Activated T-helper 1 cell treated with anti-CD3 and anti-CD28 coated beads, Interleukin-12 subunit alpha, Interleukin-12 subunit beta, Interleukin-2, Interleukin-4 antibody, amounts not matched to agents 30 ng/mL and 10 ng/mL and 1 ng/mL, durations not matched to agents 14 hours and 24 hours and 36 hours (primary cell): ENCODE measurements around the gene SGCG. TPM values are rescaled to one million over a fixed set of nuclear protein-coding genes. Genes with fewer than 3 reads are reported as not detected.
A peak's percentile ranks its signal among the peaks of the same experiment; 100 is the strongest.
"Not testable (repeated sequence)": the region's sequence is repeated elsewhere in the genome, so short reads cannot be mapped to it uniquely, and the experiment has no call there.

ENCODE experiments used
- DNase-seq: peaks from one replicate; pipeline ENCODE4 v3.0.0; 2021; ENCODE audit warnings: low spot score
- H3K27ac Mint-ChIP-seq: one replicate; pipeline ENCODE4 v1.8.0; 2021; ENCODE audit warnings: mild to moderate bottlenecking, mixed read lengths
- H3K27me3 Mint-ChIP-seq: one replicate; pipeline ENCODE4 v1.8.0; 2022; ENCODE audit warnings: mild to moderate bottlenecking, moderate library complexity, mixed read lengths; ENCODE audit not compliant: insufficient read depth
- H3K36me3 Mint-ChIP-seq: one replicate; pipeline ENCODE4 v1.8.0; 2021; ENCODE audit warnings: low read depth, mixed read lengths
- H3K4me1 Mint-ChIP-seq: one replicate; pipeline ENCODE4 v1.8.0; 2021; ENCODE audit warnings: low read depth, mixed read lengths
- H3K4me3 Mint-ChIP-seq: one replicate; pipeline ENCODE4 v1.8.0; 2021; ENCODE audit warnings: mild to moderate bottlenecking, moderate library complexity, mixed read lengths
- H3K9me3 Mint-ChIP-seq: one replicate; pipeline ENCODE4 v1.8.0; 2021; ENCODE audit warnings: mixed read lengths
- intact Hi-C: fragments of 100-400 bp; cut with micrococcal nuclease; formaldehyde crosslinking; loops from one replicate; pipeline ENCODE4 v1.15.1; 2024
- total RNA-seq: library from RNA; stranded (reverse); gene quantifications from 2 replicates; pipeline ENCODE4 v1.2.3, GENCODE V29; 2022

SGCG gene
- total RNA-seq, 1 donor from 2014 or later = not detected

DNA sequence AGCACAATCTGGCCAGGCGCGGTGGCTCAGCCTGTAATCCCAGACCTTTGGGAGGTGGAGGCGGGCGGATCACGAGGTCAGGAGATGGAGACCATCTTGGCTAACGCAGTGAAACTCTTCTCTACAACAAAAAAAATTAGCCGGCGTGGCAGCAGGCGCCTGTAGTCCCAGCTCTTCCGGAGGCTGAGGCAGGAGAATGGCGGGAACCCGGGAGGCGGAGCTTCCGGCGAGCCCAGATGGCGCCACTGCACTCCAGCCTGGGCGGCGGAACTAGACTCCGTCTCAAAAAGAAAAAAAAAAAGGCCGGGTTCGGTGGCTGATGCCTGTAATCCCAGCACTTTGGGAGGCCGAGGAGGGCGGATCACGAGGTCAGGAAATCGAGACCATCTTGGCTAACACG is 67.6 kb downstream of the SGCG start:
- H3K9me3 Mint-ChIP-seq, H3K4me1 Mint-ChIP-seq, H3K4me3 Mint-ChIP-seq, intact Hi-C loops, DNase-seq, H3K27me3 Mint-ChIP-seq, H3K36me3 Mint-ChIP-seq, H3K27ac Mint-ChIP-seq: not testable (repeated sequence)

DNA sequence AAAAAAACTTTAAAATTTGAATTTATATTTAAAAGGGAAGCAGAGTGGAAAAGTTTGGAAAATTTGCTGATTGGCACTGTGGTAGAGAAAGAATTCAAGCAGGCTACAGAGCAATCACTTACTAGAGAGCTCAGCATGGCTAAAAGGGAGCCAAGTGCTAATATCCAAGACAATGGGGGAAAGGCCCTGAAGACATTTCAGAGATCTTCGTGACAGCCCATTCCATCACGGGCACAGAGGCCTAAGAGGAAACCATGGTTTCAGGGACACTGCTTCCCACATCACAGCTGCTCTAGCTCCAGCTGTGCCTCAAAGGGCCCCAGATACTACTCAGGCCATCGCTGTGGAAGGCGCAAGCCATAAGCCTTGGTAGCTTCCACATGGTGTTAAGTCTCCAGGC is 73.7 kb downstream of the SGCG start:
- no peak for DNase-seq
- Mint-ChIP-seq H3K4me3 (no peak overlapping the region), H3K27ac (no peak overlapping the region), H3K4me1 (no peaks in the 10 kb centered on the region), H3K36me3 (no peaks in the 10 kb centered on the region), H3K27me3 (peaks cover 6% of the 10 kb centered on the region), H3K9me3 (peaks cover 6% of the 10 kb centered on the region)
- intact Hi-C loops = no loop called here

- Mint-ChIP-seq H3K4me1 (peaks cover 6% of the 10 kb centered on the region), H3K27ac (no peak overlapping the region), H3K4me3 (no peak overlapping the region), H3K27me3 (peaks cover 3% of the 10 kb centered on the region), H3K9me3 (no peaks in the 10 kb centered on the region), H3K36me3 (no peaks in the 10 kb centered on the region)
- DNase-seq = no peak
- intact Hi-C loops = no loop called here
These were observed 86.8 kb downstream of the SGCG start for GRCh38 chr13:23267571-23267970.

DNA sequence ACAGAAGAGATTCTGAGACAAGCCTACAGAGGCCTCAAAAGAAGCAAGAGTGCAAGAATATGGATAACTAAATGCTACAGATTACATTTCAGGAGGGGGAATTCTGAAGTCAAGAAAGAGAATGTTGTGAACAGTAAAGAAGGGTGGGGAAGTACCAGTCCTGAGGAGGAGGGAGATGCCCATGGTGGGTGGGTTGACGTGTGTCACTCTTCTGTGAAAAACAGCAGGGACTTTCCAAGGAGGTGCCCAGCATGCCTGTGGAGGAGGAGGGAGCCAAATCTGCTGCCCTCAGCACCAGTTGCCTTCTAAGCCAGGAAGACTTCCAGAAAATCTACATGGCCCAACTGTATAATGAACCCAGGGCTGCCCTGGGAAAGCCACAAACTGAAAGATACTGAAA is 87.7 kb downstream of the SGCG start:
- Mint-ChIP-seq H3K4me1 (peaks cover 6% of the 10 kb centered on the region), H3K4me3 (no peak overlapping the region), H3K27ac (no peak overlapping the region), H3K27me3 (peaks cover 3% of the 10 kb centered on the region), H3K9me3 (no peaks in the 10 kb centered on the region), H3K36me3 (no peaks in the 10 kb centered on the region)
- intact Hi-C loops = no loop called here
- no peak for DNase-seq

GRCh38 chr13:23271331-23271730 is 90.6 kb downstream of the SGCG start:
- Mint-ChIP-seq H3K4me3 (no peak overlapping the region), H3K4me1 (peaks cover 6% of the 10 kb centered on the region), H3K27ac (no peak overlapping the region), H3K36me3 (no peaks in the 10 kb centered on the region), H3K27me3 (peaks cover 4% of the 10 kb centered on the region), H3K9me3 (no peaks in the 10 kb centered on the region)
- no peak for DNase-seq
- intact Hi-C loops = no loop called here

GRCh38 chr13:23273498-23273897 is 92.7 kb downstream of the SGCG start:
- Mint-ChIP-seq H3K27ac (no peak overlapping the region), H3K4me1 (peaks cover under 1% of the 10 kb centered on the region), H3K4me3 (no peak overlapping the region), H3K36me3 (no peaks in the 10 kb centered on the region), H3K9me3 (no peaks in the 10 kb centered on the region), H3K27me3 (peaks cover 6% of the 10 kb centered on the region)
- intact Hi-C loops = no loop called here
- DNase-seq = no peak

DNA sequence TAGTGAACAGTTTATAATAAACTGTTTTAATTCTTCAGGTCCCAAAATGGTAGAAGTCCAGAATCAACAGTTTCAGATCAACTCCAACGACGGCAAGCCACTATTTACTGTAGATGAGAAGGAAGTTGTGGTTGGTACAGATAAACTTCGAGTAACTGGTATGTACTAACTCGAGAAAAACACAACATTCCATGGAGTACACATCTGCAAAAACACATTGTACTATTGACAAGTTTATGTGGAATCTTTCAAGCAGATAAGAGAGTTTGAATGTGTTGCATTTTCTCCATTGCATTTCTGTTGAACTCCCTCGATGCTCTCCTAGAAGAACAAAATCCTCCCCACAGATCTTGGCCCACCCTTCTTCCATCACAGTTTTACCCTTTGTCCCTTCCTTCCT is 98.5 kb downstream of the SGCG start:
- Mint-ChIP-seq H3K27ac (no peak overlapping the region), H3K27me3 (peaks cover 5% of the 10 kb centered on the region), H3K9me3 (no peaks in the 10 kb centered on the region), H3K4me1 (no peaks in the 10 kb centered on the region), H3K36me3 (no peaks in the 10 kb centered on the region), H3K4me3 (no peak overlapping the region)
- intact Hi-C loops = no loop called here
- DNase-seq = no peak

DNA sequence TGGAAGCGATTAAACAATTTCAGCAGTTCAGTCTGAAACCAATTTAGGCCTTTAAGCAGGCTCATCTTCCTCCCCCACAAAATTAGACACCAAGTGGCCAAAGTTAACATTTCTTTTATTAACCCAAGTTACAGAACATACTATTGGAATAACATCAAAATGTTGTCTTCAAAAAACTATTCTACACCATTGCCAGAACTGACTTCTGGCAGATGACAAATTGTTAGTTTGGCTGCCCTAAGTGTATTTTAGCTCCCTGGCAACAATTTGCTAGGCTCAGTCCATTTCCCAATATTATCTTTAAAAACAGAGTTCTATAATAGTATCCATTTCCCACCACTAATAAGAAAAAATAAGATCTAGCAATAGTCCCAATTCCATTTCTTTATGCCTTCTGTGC is 107.8 kb downstream of the SGCG start:
- intact Hi-C loops = no loop called here
- Mint-ChIP-seq H3K4me3 (no peak overlapping the region), H3K27me3 (peaks cover 5% of the 10 kb centered on the region), H3K9me3 (no peaks in the 10 kb centered on the region), H3K27ac (no peak overlapping the region), H3K4me1 (no peaks in the 10 kb centered on the region), H3K36me3 (no peaks in the 10 kb centered on the region)
- DNase-seq = no peak

GRCh38 chr13:23288995-23289394 is 108.2 kb downstream of the SGCG start:
- no peak for DNase-seq
- intact Hi-C loops = no loop called here
- Mint-ChIP-seq H3K4me1 (no peaks in the 10 kb centered on the region), H3K27ac (no peak overlapping the region), H3K36me3 (no peaks in the 10 kb centered on the region), H3K4me3 (no peak overlapping the region), H3K9me3 (no peaks in the 10 kb centered on the region), H3K27me3 (peaks cover 5% of the 10 kb centered on the region)

DNA sequence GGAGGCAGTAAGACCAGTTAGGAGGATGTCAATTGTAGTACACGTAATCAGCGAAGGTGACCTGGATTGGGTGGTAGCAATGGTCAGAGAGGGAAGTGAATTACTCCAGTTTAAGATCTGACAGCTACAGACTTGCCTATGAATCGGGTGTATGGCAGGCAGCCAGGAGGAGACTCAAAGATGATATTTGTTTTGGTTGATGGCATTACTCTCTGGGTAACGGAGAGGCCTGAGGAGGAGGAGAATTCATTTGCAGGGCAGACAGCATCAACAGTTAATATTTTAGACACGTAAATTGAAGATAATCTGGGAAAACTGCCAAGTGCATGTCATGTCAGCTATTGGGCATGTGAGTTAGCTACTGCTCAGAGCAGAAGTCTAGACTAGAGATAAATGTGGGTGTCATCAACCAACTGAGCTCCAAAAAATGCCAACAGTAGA is 109.2 kb downstream of the SGCG start:
- intact Hi-C loops = no loop called here
- Mint-ChIP-seq H3K27ac (no peak overlapping the region), H3K36me3 (no peaks in the 10 kb centered on the region), H3K4me3 (no peak overlapping the region), H3K9me3 (no peaks in the 10 kb centered on the region), H3K27me3 (peaks cover 4% of the 10 kb centered on the region), H3K4me1 (no peaks in the 10 kb centered on the region)
- DNase-seq = no peak

DNA sequence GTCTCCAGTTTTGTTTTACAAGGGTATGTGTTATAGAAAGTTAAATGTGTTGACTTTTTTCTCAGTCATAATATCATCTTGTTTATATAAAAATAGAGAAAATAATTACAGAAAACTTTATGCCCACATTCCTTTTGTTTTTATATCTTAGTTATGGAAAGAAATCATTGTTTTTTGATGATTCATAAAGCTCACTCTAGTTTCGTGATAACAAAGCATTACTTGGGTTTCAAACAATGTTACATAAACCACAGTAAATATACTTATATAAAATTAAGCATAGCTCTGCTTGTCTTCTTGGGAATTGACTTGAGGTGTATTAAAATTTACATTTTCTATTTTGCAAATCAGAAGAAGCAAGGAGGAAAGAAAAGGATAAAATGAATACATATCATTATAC is 111.8 kb downstream of the SGCG start:
- Mint-ChIP-seq H3K27ac (no peak overlapping the region), H3K4me3 (no peak overlapping the region), H3K36me3 (no peaks in the 10 kb centered on the region), H3K27me3 (peaks cover 2% of the 10 kb centered on the region), H3K9me3 (no peaks in the 10 kb centered on the region), H3K4me1 (no peaks in the 10 kb centered on the region)
- DNase-seq = no peak
- intact Hi-C loops = no loop called here

GRCh38 chr13:23314837-23315236 is 134.1 kb downstream of the SGCG start:
- H3K9me3 Mint-ChIP-seq, H3K36me3 Mint-ChIP-seq, H3K27ac Mint-ChIP-seq, DNase-seq, H3K4me1 Mint-ChIP-seq, intact Hi-C loops, H3K4me3 Mint-ChIP-seq: not testable (repeated sequence)
- peaks cover 24% of the 10 kb centered on the region for H3K27me3 Mint-ChIP-seq

DNA sequence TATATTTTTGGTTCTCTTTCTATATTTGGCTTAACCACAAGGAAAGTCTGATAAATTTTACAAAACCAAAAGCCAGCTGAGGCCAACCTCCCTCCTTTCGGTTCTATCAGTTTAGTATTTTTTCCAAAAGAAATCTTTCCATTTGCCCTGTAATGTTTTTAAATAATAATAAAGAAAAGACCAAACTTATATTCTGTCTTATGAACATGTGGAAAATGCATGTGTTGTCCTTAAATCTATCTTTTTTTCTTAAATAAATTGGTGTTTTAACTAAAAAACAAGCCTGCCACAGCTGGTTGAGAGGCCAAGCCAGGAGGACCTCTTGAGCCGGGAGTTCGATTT is 139.1 kb downstream of the SGCG start:
- H3K27me3 Mint-ChIP-seq = peaks cover 8% of the 10 kb centered on the region
- H3K4me1 Mint-ChIP-seq = peaks cover 50% of the 10 kb centered on the region
- H3K27ac Mint-ChIP-seq = no peak overlapping the region
- H3K36me3 Mint-ChIP-seq = peaks cover 1% of the 10 kb centered on the region
- no peak overlapping the region for H3K4me3 Mint-ChIP-seq
- H3K9me3 Mint-ChIP-seq = peaks cover 4% of the 10 kb centered on the region
- no peak for DNase-seq
- intact Hi-C loops = loop anchor here (2.0 kb wide), 1 partner anchor 55 kb away; no protein-coding TSS in a partner anchor

GRCh38 chr13:23320926-23321534 is 140.3 kb downstream of the SGCG start:
- intact Hi-C loops = loop anchor here (2.0 kb wide), 1 partner anchor 54 kb away; no protein-coding TSS in a partner anchor

More at GRCh38 chr13:23320926-23321534, 140.3 kb downstream of the SGCG start:
- peaks cover 56% of the 10 kb centered on the region for H3K4me1 Mint-ChIP-seq
- H3K36me3 Mint-ChIP-seq = peaks cover 1% of the 10 kb centered on the region
- H3K27ac Mint-ChIP-seq = no peak overlapping the region
- no peak for DNase-seq
- no peaks in the 10 kb centered on the region for H3K9me3 Mint-ChIP-seq
- peaks cover 8% of the 10 kb centered on the region for H3K27me3 Mint-ChIP-seq
- peak overlapping the region; percentile 5 for H3K4me3 Mint-ChIP-seq
